HepG2 (cell line): ENCODE measurements around the gene KCND3. TPM values are rescaled to one million over a fixed set of nuclear protein-coding genes. Genes with fewer than 3 reads are reported as not detected.

ENCODE experiments used
- ARID4A ChIP-seq: sonication (generic); formaldehyde crosslinking; IDR thresholded peaks from 2 replicates; pipeline ENCODE4 v1.5.0; 2020; ENCODE audit warnings: mild to moderate bottlenecking, missing genetic modification reagents, borderline replicate concordance
- DPF2 ChIP-seq: sonication (generic); formaldehyde crosslinking; IDR thresholded peaks from 2 replicates; pipeline ENCODE4 v1.4.0; 2020; ENCODE audit warnings: mild to moderate bottlenecking, low read depth, missing genetic modification reagents, borderline replicate concordance
- EP300 ChIP-seq, 3 experiments: sonication (generic) in 1 of 3; formaldehyde crosslinking in 1 of 3; IDR thresholded peaks; 2 replicates each; pipeline versions ENCODE4 v1.5.1 to v1.6.1; 2011 to 2020; ENCODE audit warnings: low read depth in 2 of 3, low read length in 2 of 3, borderline replicate concordance in 1 of 3, improper control_type of control experiment in 1 of 3, mild to moderate bottlenecking in 1 of 3, missing genetic modification reagents in 1 of 3, moderate library complexity in 1 of 3
- FOXK2 ChIP-seq: fragments of 450-650 bp; IDR thresholded peaks from 2 replicates; pipeline ENCODE4 v1.6.1; 2016
- HNF4A ChIP-seq: sonication (generic); formaldehyde crosslinking; IDR thresholded peaks from 2 replicates; pipeline ENCODE4 v1.4.0; 2020; ENCODE audit warnings: missing genetic modification reagents
- MATR3 ChIP-seq: sonication (generic); formaldehyde crosslinking; IDR thresholded peaks from 2 replicates; pipeline ENCODE4 v1.4.0; 2020; ENCODE audit warnings: missing genetic modification reagents
- PITX1 ChIP-seq: sonication (generic); formaldehyde crosslinking; IDR thresholded peaks from 2 replicates; pipeline ENCODE4 v1.5.1; 2020; ENCODE audit warnings: mild to moderate bottlenecking, missing genetic modification reagents
- SP5 ChIP-seq: IDR thresholded peaks from 2 replicates; pipeline ENCODE4 v1.6.1; 2016; ENCODE audit warnings: low read depth, borderline replicate concordance
- TBX2 ChIP-seq: sonication (generic); formaldehyde crosslinking; IDR thresholded peaks from 2 replicates; pipeline ENCODE4 v1.5.0; 2020; ENCODE audit warnings: missing genetic modification reagents, mild to moderate bottlenecking, borderline replicate concordance
- ZBTB33 ChIP-seq: sonication (generic); formaldehyde crosslinking; IDR thresholded peaks from 2 replicates; pipeline ENCODE4 v1.4.0; 2020; ENCODE audit warnings: missing genetic modification reagents
- ZEB1 ChIP-seq: IDR thresholded peaks from 2 replicates; pipeline ENCODE4 v1.6.1; 2012; ENCODE audit warnings: mild to moderate bottlenecking, low read depth, inconsistent platforms; ENCODE audit not compliant: insufficient replicate concordance
- ZNF263 ChIP-seq: sonication (generic); formaldehyde crosslinking; IDR thresholded peaks from 2 replicates; pipeline ENCODE4 v1.4.0; 2020; ENCODE audit warnings: missing genetic modification reagents
- ZNF709 ChIP-seq: sonication (generic); formaldehyde crosslinking; IDR thresholded peaks from 2 replicates; pipeline ENCODE4 v1.5.0; 2020; ENCODE audit warnings: mild to moderate bottlenecking, missing genetic modification reagents
- ZNF747 ChIP-seq: sonication (generic); formaldehyde crosslinking; IDR thresholded peaks from 2 replicates; pipeline ENCODE4 v1.8.1; 2023; ENCODE audit warnings: missing genetic modification reagents, mild to moderate bottlenecking, borderline replicate concordance
- polyA plus RNA-seq, 8 experiments: library from polyadenylated mRNA; depleted of rRNA in 3 of 8; stranded (reverse) in 7 of 8; unstranded in 1 of 8; fragments of >200 nt; fragmentation: Illumina TruSeq in 4 of 8; extraction: Trizol in 4 of 8; gene quantifications; 2 replicates each; pipeline versions ENCODE4 v1.2.1 to v1.2.3, GENCODE V29; 2011 to 2016; ENCODE audit warnings: low read depth in 4 of 8, missing spikeins in 1 of 8, mixed read lengths in 1 of 8; ENCODE audit not compliant: insufficient read depth in 1 of 8
- total RNA-seq, 5 experiments: library from RNA; depleted of rRNA; stranded (reverse); fragments of >200 nt; fragmentation: Illumina TruSeq; extraction: Trizol; gene quantifications; 2 replicates each; pipeline ENCODE4 v1.2.3, GENCODE V29; 2016; ENCODE audit warnings: low read depth in 1 of 5
- TF ChIP-seq, protein P1 (sequence below): sonication (generic); formaldehyde crosslinking; conservative IDR thresholded peaks from 2 replicates; pipeline ENCODE4 v1.4.0; 2020; ENCODE audit warnings: missing genetic modification reagents
- TF ChIP-seq, protein P2 (sequence below): IDR thresholded peaks from 2 replicates; pipeline ENCODE4 v1.6.1; 2016; ENCODE audit warnings: missing compliant biosample characterization, missing genetic modification reagents, borderline replicate concordance
- TF ChIP-seq, protein P3 (sequence below), 2 experiments: IDR thresholded peaks; 2 replicates each; pipeline ENCODE4 v1.6.1; 2011 to 2012; ENCODE audit warnings: low read length in 2 of 2, borderline replicate concordance in 1 of 2, low read depth in 1 of 2, mild to moderate bottlenecking in 1 of 2, moderate library complexity in 1 of 2

Gene KCND3
- total and polyA plus RNA-seq, 2 of the 13 experiments (the other 11 are each of a cell fraction or from before 2014, with no cell fraction given), result 0.04 TPM; not detected in 1

GRCh38 chr1:111976842-111977241, 12.6 kb downstream of the KCND3 start (continued):
- no peak for TF ChIP-seq ZBTB33 (CRISPR knock-in tag)
- TF ChIP-seq DPF2 (CRISPR knock-in tag), result peak; percentile 53; the same call in 1 of the 2 replicates
- TF ChIP-seq TBX2 (CRISPR knock-in tag), result peak; percentile 42; the same call in 1 of the 2 replicates
- no peak for TF ChIP-seq ZNF709 (CRISPR knock-in tag)
- peak; percentile 45 for TF ChIP-seq SP5
- TF ChIP-seq FOXK2, result no peak
- TF ChIP-seq EP300 (IDR thresholded peaks at IDR 0.05; ENCODE audit: low read depth in 2 of 2, low read length in 2 of 2), result peak in 1 of 2 experiments; percentile 66; a peak in 2 of 4 replicates
- no peak; the same call in 1 of the 2 replicates for TF ChIP-seq EP300 (CRISPR knock-in tag; IDR thresholded peaks at IDR 0.05; ENCODE audit: borderline replicate concordance)
- TF ChIP-seq, protein P1, sequence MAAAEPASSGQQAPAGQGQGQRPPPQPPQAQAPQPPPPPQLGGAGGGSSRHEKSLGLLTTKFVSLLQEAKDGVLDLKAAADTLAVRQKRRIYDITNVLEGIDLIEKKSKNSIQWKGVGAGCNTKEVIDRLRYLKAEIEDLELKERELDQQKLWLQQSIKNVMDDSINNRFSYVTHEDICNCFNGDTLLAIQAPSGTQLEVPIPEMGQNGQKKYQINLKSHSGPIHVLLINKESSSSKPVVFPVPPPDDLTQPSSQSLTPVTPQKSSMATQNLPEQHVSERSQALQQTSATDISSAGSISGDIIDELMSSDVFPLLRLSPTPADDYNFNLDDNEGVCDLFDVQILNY (CRISPR knock-in tag), result no peak
- TF ChIP-seq, protein P2, sequence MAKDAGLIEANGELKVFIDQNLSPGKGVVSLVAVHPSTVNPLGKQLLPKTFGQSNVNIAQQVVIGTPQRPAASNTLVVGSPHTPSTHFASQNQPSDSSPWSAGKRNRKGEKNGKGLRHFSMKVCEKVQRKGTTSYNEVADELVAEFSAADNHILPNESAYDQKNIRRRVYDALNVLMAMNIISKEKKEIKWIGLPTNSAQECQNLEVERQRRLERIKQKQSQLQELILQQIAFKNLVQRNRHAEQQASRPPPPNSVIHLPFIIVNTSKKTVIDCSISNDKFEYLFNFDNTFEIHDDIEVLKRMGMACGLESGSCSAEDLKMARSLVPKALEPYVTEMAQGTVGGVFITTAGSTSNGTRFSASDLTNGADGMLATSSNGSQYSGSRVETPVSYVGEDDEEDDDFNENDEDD, result no peak
- peak; percentile 22; the same call in 1 of the 2 replicates for TF ChIP-seq ARID4A (CRISPR knock-in tag)
- no peak for TF ChIP-seq ZNF747 (CRISPR knock-in tag)
- 0 out of 2 replicates have a peak, but pooled peaks have one; percentile 21 for TF ChIP-seq ZNF263 (CRISPR knock-in tag)
- TF ChIP-seq PITX1, result no peak
- TF ChIP-seq HNF4A, result peak; percentile 40
- peak; percentile 45 for TF ChIP-seq ZEB1
- TF ChIP-seq, protein P3, sequence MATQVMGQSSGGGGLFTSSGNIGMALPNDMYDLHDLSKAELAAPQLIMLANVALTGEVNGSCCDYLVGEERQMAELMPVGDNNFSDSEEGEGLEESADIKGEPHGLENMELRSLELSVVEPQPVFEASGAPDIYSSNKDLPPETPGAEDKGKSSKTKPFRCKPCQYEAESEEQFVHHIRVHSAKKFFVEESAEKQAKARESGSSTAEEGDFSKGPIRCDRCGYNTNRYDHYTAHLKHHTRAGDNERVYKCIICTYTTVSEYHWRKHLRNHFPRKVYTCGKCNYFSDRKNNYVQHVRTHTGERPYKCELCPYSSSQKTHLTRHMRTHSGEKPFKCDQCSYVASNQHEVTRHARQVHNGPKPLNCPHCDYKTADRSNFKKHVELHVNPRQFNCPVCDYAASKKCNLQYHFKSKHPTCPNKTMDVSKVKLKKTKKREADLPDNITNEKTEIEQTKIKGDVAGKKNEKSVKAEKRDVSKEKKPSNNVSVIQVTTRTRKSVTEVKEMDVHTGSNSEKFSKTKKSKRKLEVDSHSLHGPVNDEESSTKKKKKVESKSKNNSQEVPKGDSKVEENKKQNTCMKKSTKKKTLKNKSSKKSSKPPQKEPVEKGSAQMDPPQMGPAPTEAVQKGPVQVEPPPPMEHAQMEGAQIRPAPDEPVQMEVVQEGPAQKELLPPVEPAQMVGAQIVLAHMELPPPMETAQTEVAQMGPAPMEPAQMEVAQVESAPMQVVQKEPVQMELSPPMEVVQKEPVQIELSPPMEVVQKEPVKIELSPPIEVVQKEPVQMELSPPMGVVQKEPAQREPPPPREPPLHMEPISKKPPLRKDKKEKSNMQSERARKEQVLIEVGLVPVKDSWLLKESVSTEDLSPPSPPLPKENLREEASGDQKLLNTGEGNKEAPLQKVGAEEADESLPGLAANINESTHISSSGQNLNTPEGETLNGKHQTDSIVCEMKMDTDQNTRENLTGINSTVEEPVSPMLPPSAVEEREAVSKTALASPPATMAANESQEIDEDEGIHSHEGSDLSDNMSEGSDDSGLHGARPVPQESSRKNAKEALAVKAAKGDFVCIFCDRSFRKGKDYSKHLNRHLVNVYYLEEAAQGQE (IDR thresholded peaks at IDR 0.05; ENCODE audit: borderline replicate concordance in 1 of 2, low read depth in 1 of 2, low read length in 2 of 2), result peak in 1 of 2 experiments; percentile 85; a peak in 3 of 4 replicates
- TF ChIP-seq MATR3 (CRISPR knock-in tag), result no peak
